HTERT RPE-1 (cell line): ENCODE measurements around the gene RUFY1.
"Not testable (repeated sequence)": the region's sequence is repeated elsewhere in the genome, so short reads cannot be mapped to it uniquely, and the experiment has no call there.

Source experiments
- in situ Hi-C: fragments of 300-500 bp; cut with MboI; formaldehyde crosslinking; loops from 4 replicates; pipeline ENCODE4 v1.14.3; 2020; ENCODE audit warnings: low sequenced_read_pairs

Gene RUFY1

GRCh38 chr5:179620703-179621350, 70.5 kb downstream of the RUFY1 start:
- in situ Hi-C loops, result no loop called here

GRCh38 chr5:179621551-179622214, 71.3 kb downstream of the RUFY1 start:
- in situ Hi-C loops, result no loop called here

DNA sequence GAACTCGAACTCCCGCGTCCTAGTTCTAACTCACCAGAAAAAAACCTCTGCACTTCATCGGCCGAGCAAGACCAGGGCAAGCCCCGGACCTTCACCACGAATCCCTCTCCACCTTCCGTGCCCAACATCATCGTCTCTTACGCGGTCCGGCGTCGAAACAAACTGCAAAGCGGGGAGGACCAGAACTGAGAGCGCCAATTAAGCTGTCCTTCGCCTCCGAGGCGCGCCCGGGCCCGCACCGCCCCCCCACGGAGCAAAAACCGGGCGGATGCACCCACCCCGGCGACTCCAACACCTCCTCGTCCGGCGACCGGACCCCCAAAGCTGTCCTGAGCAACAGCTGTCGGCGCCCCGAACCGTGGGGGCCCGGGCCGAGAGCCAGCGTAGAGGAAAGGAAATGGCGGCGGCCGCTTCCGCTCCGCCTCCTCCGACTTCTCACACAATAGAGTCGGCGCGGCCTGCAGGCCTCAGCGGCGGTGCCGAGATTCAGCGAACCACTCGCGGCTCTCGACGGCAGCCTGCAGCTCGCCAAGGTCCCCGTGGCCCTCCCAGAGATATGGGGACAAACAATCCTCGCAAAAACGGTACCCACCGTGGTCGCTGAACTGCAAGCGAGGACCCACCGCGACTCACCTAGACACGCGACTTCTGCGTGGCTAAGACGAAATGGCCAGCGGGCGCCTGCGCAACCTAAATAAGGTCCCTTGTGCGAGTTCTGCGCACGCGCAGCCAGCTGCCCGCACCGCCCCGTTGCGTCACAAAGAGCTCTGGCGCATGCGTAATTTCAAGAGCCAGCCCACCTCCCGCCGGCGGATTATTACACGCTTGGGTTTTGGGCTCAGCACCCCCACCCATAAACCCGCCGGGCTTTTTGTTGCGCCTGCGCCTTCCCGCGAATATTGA, 72.9 kb downstream of the RUFY1 start, which contains the start of gene HNRNPH1:
HNRNPH1 (minus strand) TSS at position 669 of the 903 bp plus-strand sequence; CDS start at position 131, 538 bp downstream.
- in situ Hi-C loops, result no loop called here

- in situ Hi-C loops, result no loop called here
Measured at GRCh38 chr5:179623906-179624741, 73.8 kb downstream of the RUFY1 start.

DNA sequence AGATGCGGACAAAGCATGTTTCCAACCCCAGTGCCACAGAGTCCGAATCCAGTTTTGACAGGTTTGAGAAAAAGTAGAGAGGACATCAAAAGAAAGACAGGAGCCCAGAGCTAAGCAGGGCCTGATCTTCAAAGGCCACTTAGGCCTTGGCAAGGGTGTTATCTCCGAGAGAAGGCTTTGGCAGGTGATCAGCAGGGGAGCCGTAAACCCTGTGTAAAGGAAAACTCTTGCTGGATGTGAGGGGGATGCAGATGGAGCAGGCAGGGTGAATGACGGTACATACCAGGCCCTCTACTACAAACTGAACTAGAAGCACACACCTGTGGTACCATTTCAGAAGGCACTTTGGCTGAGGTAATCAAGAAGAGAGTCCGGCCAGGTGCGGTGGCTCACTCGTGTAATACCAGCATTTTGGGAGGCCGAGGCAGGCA, 74.5 kb downstream of the RUFY1 start:
- in situ Hi-C loops, result no loop called here

DNA sequence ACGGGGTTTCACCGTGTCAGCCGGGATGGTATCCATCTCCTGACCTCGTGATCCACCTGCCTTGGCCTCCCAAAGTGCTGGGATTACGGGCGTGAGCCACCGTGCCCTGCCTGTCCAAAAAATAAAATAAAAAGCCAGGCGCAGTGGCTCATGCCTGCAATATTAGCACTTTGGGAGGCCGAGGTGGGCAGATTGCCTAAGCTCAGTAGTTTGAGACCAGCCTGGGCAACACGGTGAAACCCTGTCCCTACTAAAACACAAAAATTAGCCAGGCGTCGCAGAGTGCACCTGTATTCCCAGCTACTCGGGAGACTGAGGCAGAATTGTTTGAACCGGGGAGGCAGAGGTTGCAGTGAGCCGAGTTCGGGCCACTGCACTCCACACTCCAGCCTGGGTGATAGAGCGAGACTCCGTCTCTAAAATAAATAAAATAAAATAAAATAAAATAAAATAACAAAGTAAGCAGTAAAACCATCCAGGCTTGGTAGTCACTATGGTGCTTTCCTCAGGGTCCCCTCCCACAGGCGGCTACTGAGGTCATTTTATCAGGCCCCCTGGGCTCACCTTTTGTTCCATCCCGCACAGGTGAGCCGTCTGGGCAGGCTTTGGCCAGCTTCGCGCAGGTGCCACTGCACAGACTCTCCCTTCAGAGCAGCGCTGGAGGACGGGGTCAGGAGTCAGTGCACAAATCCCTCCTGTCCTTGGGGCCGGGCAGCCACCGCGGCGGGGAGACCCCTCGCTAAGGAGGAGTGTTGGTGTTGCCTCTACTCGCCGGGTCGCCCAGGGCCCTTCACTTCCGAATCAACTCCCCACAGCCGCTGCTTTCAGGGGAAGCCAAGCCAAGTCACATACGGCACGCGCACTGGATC, 83.4 kb downstream of the RUFY1 start:
- in situ Hi-C loops, result not testable (repeated sequence)

DNA sequence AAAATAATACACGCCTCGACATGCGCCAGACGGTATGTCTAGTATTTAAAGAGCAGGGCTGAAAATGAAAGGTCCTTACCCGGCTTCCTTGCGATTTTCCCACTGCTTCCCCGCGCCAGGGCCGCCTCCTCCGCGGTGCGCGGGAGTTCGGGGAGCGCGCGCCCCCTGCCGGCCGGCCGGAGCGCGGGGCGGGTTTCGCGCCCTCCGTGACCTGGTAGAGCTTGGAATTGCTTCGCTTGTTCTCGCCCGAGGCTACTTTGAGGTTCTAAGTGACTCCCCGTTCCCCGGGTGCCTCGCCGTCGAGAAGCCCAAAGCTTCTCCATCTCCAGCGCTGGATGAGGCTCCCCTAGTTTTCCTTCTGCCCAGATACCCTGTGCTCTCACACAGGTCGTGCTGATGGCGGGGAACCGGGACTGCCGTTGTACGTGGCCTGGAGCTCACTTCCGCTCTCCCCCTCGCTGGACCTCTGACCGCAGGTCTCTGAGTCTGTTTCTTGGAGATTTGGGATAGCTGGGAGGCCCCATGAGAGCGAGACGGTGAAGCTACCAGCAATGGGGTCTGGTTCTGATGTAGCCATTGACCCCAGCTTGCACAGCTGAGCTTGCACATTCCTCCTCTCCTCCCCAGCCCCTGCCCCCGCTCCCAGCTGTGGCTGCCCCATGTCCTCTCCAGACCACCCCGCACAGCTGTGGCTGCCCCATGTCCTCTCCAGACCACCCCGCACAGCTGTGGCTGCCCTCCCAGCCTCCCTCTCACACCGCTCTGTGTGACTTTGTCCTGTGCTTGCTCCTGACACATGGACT, 84.2 kb downstream of the RUFY1 start:
- in situ Hi-C loops, result not testable (repeated sequence)

GRCh38 chr5:179639296-179639695, 88.9 kb downstream of the RUFY1 start:
- in situ Hi-C loops, result not testable (repeated sequence)

- in situ Hi-C loops, result not testable (repeated sequence)
Measured at GRCh38 chr5:179641745-179642144, 91.4 kb downstream of the RUFY1 start.

- in situ Hi-C loops, result not testable (repeated sequence)
Measured at GRCh38 chr5:179642626-179643025, 92.3 kb downstream of the RUFY1 start.

GRCh38 chr5:179643141-179643920, 93.0 kb downstream of the RUFY1 start:
- in situ Hi-C loops, result not testable (repeated sequence)

DNA sequence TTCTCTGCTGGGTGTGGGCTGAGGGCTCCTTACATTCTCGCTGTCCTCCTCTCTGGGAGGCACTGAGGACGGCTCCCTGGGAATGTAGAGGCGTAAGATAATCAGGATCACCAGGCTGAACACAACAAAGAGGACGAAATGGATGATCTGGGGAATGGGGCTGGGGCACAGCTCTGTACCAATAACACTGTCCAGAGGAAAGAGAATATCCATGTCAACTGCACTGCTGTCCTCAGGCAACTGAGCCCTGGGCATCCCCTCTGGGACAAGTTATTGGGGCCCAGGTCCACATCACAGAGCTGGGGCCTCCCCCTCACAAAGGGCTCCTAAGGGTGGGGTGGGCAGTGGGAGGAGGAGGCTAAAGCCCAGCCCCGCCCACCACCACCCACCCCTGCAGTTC, 94.4 kb downstream of the RUFY1 start:
- in situ Hi-C loops, result not testable (repeated sequence)

- in situ Hi-C loops, result no loop called here
Measured at GRCh38 chr5:179648410-179648809, 98.1 kb downstream of the RUFY1 start.

- in situ Hi-C loops, result not testable (repeated sequence)
Measured at GRCh38 chr5:179649166-179649703, 98.9 kb downstream of the RUFY1 start.

DNA sequence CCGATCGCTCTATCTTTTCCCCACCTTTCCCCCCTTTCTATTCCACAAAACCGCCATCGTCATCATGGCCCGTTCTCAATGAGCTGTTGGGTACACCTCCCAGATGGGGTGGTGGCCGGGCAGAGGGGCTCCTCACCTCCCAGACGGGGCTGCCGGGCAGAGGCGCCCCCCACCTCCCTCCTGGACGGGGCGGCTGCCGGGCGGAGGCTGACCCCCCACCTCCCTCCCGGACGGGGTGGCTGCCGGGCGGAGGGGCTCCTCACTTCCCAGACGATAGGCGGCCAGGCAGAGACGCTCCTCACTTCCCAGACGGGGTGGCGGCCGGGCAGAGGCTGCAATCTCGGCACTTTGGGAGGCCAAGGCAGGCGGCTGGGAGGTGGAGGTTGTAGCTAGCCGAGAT, 99.9 kb downstream of the RUFY1 start:
- in situ Hi-C loops, result not testable (repeated sequence)

- in situ Hi-C loops, result not testable (repeated sequence)
Measured at GRCh38 chr5:179653135-179653534, 102.8 kb downstream of the RUFY1 start.

- in situ Hi-C loops, result not testable (repeated sequence)
Measured at GRCh38 chr5:179657302-179658178, 107.2 kb downstream of the RUFY1 start.
